Dedifferentiated amniotic fluid mesenchymal stem cell (primary cell): ENCODE data around the gene RBMS1.
A peak's percentile ranks its signal among the peaks of the same experiment; 100 is the strongest.

Experiments
- DNase-seq: peaks from one replicate; pipeline ENCODE4 v3.0.0-alpha.2; 2016; ENCODE audit errors: extremely low spot score

Gene RBMS1

GRCh38 chr2:160493227-160494028 is at the start of gene RBMS1:
Gene RBMS1, minus strand, starts transcription at chr2:160493807. Its CDS starts 444 bp downstream, at chr2:160493363.
- peak; percentile 14 for DNase-seq

GRCh38 chr2:160541745-160542144 is 48.1 kb upstream of the RBMS1 start:
- no peak for DNase-seq

- no peak for DNase-seq
Observed at GRCh38 chr2:160538559-160539355, 45.1 kb upstream of the RBMS1 start.

GRCh38 chr2:160538115-160538514 is 44.5 kb upstream of the RBMS1 start:
- DNase-seq = no peak

GRCh38 chr2:160534996-160535395 is 41.4 kb upstream of the RBMS1 start:
- DNase-seq = no peak

GRCh38 chr2:160534249-160534648 is 40.6 kb upstream of the RBMS1 start:
- DNase-seq = no peak

- DNase-seq = no peak
Observed at GRCh38 chr2:160533482-160533881, 39.9 kb upstream of the RBMS1 start.

GRCh38 chr2:160532388-160532787 is 38.8 kb upstream of the RBMS1 start:
- DNase-seq = no peak

- DNase-seq = peak; percentile 54
Observed at GRCh38 chr2:160522951-160523710, 29.5 kb upstream of the RBMS1 start.

- DNase-seq = no peak
Observed at GRCh38 chr2:160517731-160518130, 24.1 kb upstream of the RBMS1 start.

GRCh38 chr2:160516547-160517365 is 23.1 kb upstream of the RBMS1 start:
- DNase-seq = no peak

- DNase-seq = no peak
Observed at GRCh38 chr2:160515120-160515519, 21.5 kb upstream of the RBMS1 start.

- no peak for DNase-seq
Observed at GRCh38 chr2:160513120-160513519, 19.5 kb upstream of the RBMS1 start.

GRCh38 chr2:160512491-160512890 is 18.9 kb upstream of the RBMS1 start:
- DNase-seq = no peak

- peak; percentile 45 for DNase-seq
Observed at GRCh38 chr2:160510617-160511016, 17.0 kb upstream of the RBMS1 start.

GRCh38 chr2:160509016-160509415 is 15.4 kb upstream of the RBMS1 start:
- no peak for DNase-seq

GRCh38 chr2:160507464-160507863 is 13.9 kb upstream of the RBMS1 start:
- DNase-seq = no peak

GRCh38 chr2:160507046-160507407 is 13.4 kb upstream of the RBMS1 start:
- no peak for DNase-seq

GRCh38 chr2:160506371-160507045 is 12.9 kb upstream of the RBMS1 start:
- no peak for DNase-seq

- no peak for DNase-seq
Observed at GRCh38 chr2:160505256-160505655, 11.6 kb upstream of the RBMS1 start.

- DNase-seq = no peak
Observed at GRCh38 chr2:160502478-160502877, 8.9 kb upstream of the RBMS1 start.
